ENCODE results near the gene VPS41.

- TF ChIP-seq CTCF (IDR thresholded peaks at IDR 0.05 in 8 of 11, conservative IDR thresholded peaks at IDR 0.05 in 3 of 11) (no peak), POLR2AphosphoS5 (IDR thresholded peaks at IDR 0.05) (no peak)
These were observed 27.6 kb upstream of the VPS41 start for GRCh38 chr7:38936641-38937040.
